ENCODE results near the gene SORBS1. TPM values are rescaled to one million over a fixed set of nuclear protein-coding genes. Genes with fewer than 3 reads are reported as not detected.

Gene SORBS1
- polyA plus RNA-seq, 1 donor from 2014 or later: 39.5 TPM

GRCh38 chr10:95597788-95598187 is 36.6 kb upstream of the SORBS1 start:
- no peak overlapping the region for H3K27ac ChIP-seq (ENCODE audit: low read length)
- TF ChIP-seq CTCF (IDR thresholded peaks at IDR 0.05; ENCODE audit: poor library complexity, severe bottlenecking): no peak
- no peak for TF ChIP-seq POLR2AphosphoS5 (IDR thresholded peaks at IDR 0.05)
- no peak for TF ChIP-seq SMC3 (conservative IDR thresholded peaks at IDR 0.05; ENCODE audit: poor library complexity)
- TF ChIP-seq MXI1 (conservative IDR thresholded peaks at IDR 0.05; ENCODE audit: poor library complexity, severe bottlenecking): no peak
- no peak for TF ChIP-seq TAF1 (IDR thresholded peaks at IDR 0.05; ENCODE audit: low read depth)
- TF ChIP-seq RAD21 (conservative IDR thresholded peaks at IDR 0.05): no peak
- no peak for TF ChIP-seq EP300 (conservative IDR thresholded peaks at IDR 0.05; ENCODE audit: poor library complexity, severe bottlenecking)
- TF ChIP-seq REST (IDR thresholded peaks at IDR 0.05; ENCODE audit: borderline replicate concordance): no peak
- TF ChIP-seq EZH2 (IDR thresholded peaks at IDR 0.05; ENCODE audit: borderline replicate concordance, insufficient read depth, low read length, poor library complexity, severe bottlenecking): no peak
- no peaks in the 10 kb centered on the region for H3K36me3 ChIP-seq (ENCODE audit: insufficient read depth, low read length)
- no peak overlapping the region for H3K4me3 ChIP-seq (ENCODE audit: low read length)
- no peaks in the 10 kb centered on the region for H4K20me1 ChIP-seq (ENCODE audit: insufficient read depth)
- no peak overlapping the region for H3K4me2 ChIP-seq (ENCODE audit: low read length)
- no peak overlapping the region for H2AFZ ChIP-seq (ENCODE audit: low read depth, low read length)
- no peak overlapping the region for H3K9ac ChIP-seq (ENCODE audit: low read length)
- H3K27me3 ChIP-seq (ENCODE audit: insufficient read depth, low read depth, low read length): no peaks in the 10 kb centered on the region
- H3K9me3 ChIP-seq (ENCODE audit: low read length): no peaks in the 10 kb centered on the region
- H3K9me2 ChIP-seq (ENCODE audit: insufficient read depth, low read length): no peaks in the 10 kb centered on the region
- H3K79me2 ChIP-seq (replicated peaks; ENCODE audit: insufficient read depth, low read length): no peaks in the 10 kb centered on the region
- no peaks in the 10 kb centered on the region for H3F3A ChIP-seq (ENCODE audit: insufficient read depth, low read length, poor library complexity, severe bottlenecking)

- H3K9me2 ChIP-seq (ENCODE audit: insufficient read depth, low read length): no peaks in the 10 kb centered on the region
- H3K79me2 ChIP-seq (replicated peaks; ENCODE audit: insufficient read depth, low read length): no peaks in the 10 kb centered on the region
- no peaks in the 10 kb centered on the region for H3K9me3 ChIP-seq (ENCODE audit: low read length)
- H3F3A ChIP-seq (ENCODE audit: insufficient read depth, low read length, poor library complexity, severe bottlenecking): no peaks in the 10 kb centered on the region
- TF ChIP-seq EP300 (conservative IDR thresholded peaks at IDR 0.05; ENCODE audit: poor library complexity, severe bottlenecking) (no peak), SMC3 (conservative IDR thresholded peaks at IDR 0.05; ENCODE audit: poor library complexity) (no peak), TAF1 (IDR thresholded peaks at IDR 0.05; ENCODE audit: low read depth) (no peak), CTCF (IDR thresholded peaks at IDR 0.05; ENCODE audit: poor library complexity, severe bottlenecking) (no peak), EZH2 (IDR thresholded peaks at IDR 0.05; ENCODE audit: borderline replicate concordance, insufficient read depth, low read length, poor library complexity, severe bottlenecking) (no peak), POLR2AphosphoS5 (IDR thresholded peaks at IDR 0.05) (no peak), MXI1 (conservative IDR thresholded peaks at IDR 0.05; ENCODE audit: poor library complexity, severe bottlenecking) (no peak), RAD21 (conservative IDR thresholded peaks at IDR 0.05) (no peak), REST (IDR thresholded peaks at IDR 0.05; ENCODE audit: borderline replicate concordance) (no peak)
- no peaks in the 10 kb centered on the region for H3K36me3 ChIP-seq (ENCODE audit: insufficient read depth, low read length)
- no peaks in the 10 kb centered on the region for H4K20me1 ChIP-seq (ENCODE audit: insufficient read depth)
- no peak overlapping the region for H2AFZ ChIP-seq (ENCODE audit: low read depth, low read length)
- no peak overlapping the region for H3K4me3 ChIP-seq (ENCODE audit: low read length)
- H3K27ac ChIP-seq (ENCODE audit: low read length): no peak overlapping the region
- no peak overlapping the region for H3K4me2 ChIP-seq (ENCODE audit: low read length)
- no peak overlapping the region for H3K9ac ChIP-seq (ENCODE audit: low read length)
- H3K27me3 ChIP-seq (ENCODE audit: insufficient read depth, low read depth, low read length): no peaks in the 10 kb centered on the region
Observed at GRCh38 chr10:95588025-95588424, 26.9 kb upstream of the SORBS1 start.

Measured in neural cell (in vitro differentiated cells).